ENCODE results near the gene MAPK11.

Gene MAPK11

GRCh38 chr22:50317178-50317577 lies 47.0 kb upstream of the MAPK11 start:
- H3K36me3 Mint-ChIP-seq (ENCODE audit: low read depth), result no peaks in the 10 kb centered on the region
- H3K9me3 Mint-ChIP-seq, result no peaks in the 10 kb centered on the region
- TF ChIP-seq CTCF (IDR thresholded peaks at IDR 0.05; ENCODE audit: unreplicated experiment in 3 of 3), result no peak
- H3K4me1 Mint-ChIP-seq, result no peaks in the 10 kb centered on the region
- H3K4me3 Mint-ChIP-seq, result no peak overlapping the region
- H3K27ac Mint-ChIP-seq, result no peak overlapping the region
- peaks cover 6% of the 10 kb centered on the region for H3K27me3 Mint-ChIP-seq (ENCODE audit: low read depth)

- TF ChIP-seq CTCF (IDR thresholded peaks at IDR 0.05; ENCODE audit: unreplicated experiment in 3 of 3), result no peak
- Mint-ChIP-seq H3K36me3 (ENCODE audit: low read depth) (no peaks in the 10 kb centered on the region), H3K4me3 (no peak overlapping the region), H3K9me3 (no peaks in the 10 kb centered on the region), H3K27me3 (ENCODE audit: low read depth) (peaks cover 6% of the 10 kb centered on the region), H3K4me1 (no peaks in the 10 kb centered on the region), H3K27ac (no peak overlapping the region)
Measured at GRCh38 chr22:50316114-50317065, 46.2 kb upstream of the MAPK11 start.

- peak overlapping the region in 2 of 3 experiments; percentile 16 to 34 for H3K27ac Mint-ChIP-seq
- H3K4me3 Mint-ChIP-seq, result no peak overlapping the region
Measured at GRCh38 chr22:50315289-50316113, 45.3 kb upstream of the MAPK11 start.

GRCh38 chr22:50314455-50315288 lies 44.5 kb upstream of the MAPK11 start:
- Mint-ChIP-seq H3K27me3 (ENCODE audit: low read depth) (peaks cover 6% of the 10 kb centered on the region), H3K27ac (no peak overlapping the region), H3K4me1 (no peaks in the 10 kb centered on the region), H3K9me3 (no peaks in the 10 kb centered on the region), H3K4me3 (no peak overlapping the region), H3K36me3 (ENCODE audit: low read depth) (no peaks in the 10 kb centered on the region)
- no peak for TF ChIP-seq CTCF (IDR thresholded peaks at IDR 0.05; ENCODE audit: unreplicated experiment in 3 of 3)

More at GRCh38 chr22:50315289-50316113, 45.3 kb upstream of the MAPK11 start:
- peaks cover 6% of the 10 kb centered on the region for H3K27me3 Mint-ChIP-seq (ENCODE audit: low read depth)
- H3K36me3 Mint-ChIP-seq (ENCODE audit: low read depth), result no peaks in the 10 kb centered on the region
- no peaks in the 10 kb centered on the region for H3K9me3 Mint-ChIP-seq
- H3K4me1 Mint-ChIP-seq, result no peaks in the 10 kb centered on the region
- TF ChIP-seq CTCF (IDR thresholded peaks at IDR 0.05; ENCODE audit: unreplicated experiment in 3 of 3), result no peak

- Mint-ChIP-seq H3K27ac (no peak overlapping the region), H3K4me3 (no peak overlapping the region), H3K27me3 (ENCODE audit: low read depth) (peaks cover 6% of the 10 kb centered on the region), H3K4me1 (peaks cover under 1% of the 10 kb centered on the region), H3K9me3 (no peaks in the 10 kb centered on the region), H3K36me3 (ENCODE audit: low read depth) (no peaks in the 10 kb centered on the region)
- TF ChIP-seq CTCF (IDR thresholded peaks at IDR 0.05; ENCODE audit: unreplicated experiment in 3 of 3), result no peak
Measured at GRCh38 chr22:50314081-50314454, 43.9 kb upstream of the MAPK11 start.

All from nephron (organoid).